GM12878 (cell line): ENCODE data around the gene OR2AP1. TPM values are rescaled to one million over a fixed set of nuclear protein-coding genes. Genes with fewer than 3 reads are reported as not detected.
"Not testable (repeated sequence)": the region's sequence is repeated elsewhere in the genome, so short reads cannot be mapped to it uniquely, and the experiment has no call there.

Source experiments
- ATAC-seq: fragments of 200-7000 bp; cut with Tn5 transposase; 3 replicates; pipeline ENCODE4 v1.9.1; 2020; ENCODE audit warnings: mild to moderate bottlenecking, moderate library complexity
- BruUV-seq: library from RNA; stranded (reverse); fragments of 400-500 nt; replicated peaks from 2 replicates; lab custom pipeline; 2021; lab: Mats Ljungman, UMichigan
- CTCF ChIA-PET: fragments of 300-600 bp; sonication (Branson Sonifier 250); formaldehyde crosslinking; extraction: SDS; loops from one replicate; lab custom pipeline; 2021; ENCODE audit warnings: inconsistent platforms; lab: Yijun Ruan, JAX
- POLR2A ChIA-PET: fragments of 350-600 bp; formaldehyde crosslinking; extraction: SDS; loops from one replicate; lab custom pipeline; 2021; ENCODE audit warnings: inconsistent platforms; lab: Charles Lee
- RAD21 ChIA-PET: fragments of 300-600 bp; sonication (Branson Sonifier 250); formaldehyde crosslinking; loops from one replicate; lab custom pipeline; 2023; ENCODE audit warnings: antibody characterized with exemption; ENCODE audit not compliant: unreplicated experiment; lab: Charles Lee
- SMC1A ChIA-PET: fragments of 300-600 bp; sonication (Branson Sonifier 250); formaldehyde crosslinking; loops from one replicate; lab custom pipeline; 2023; ENCODE audit not compliant: unreplicated experiment, uncharacterized antibody; lab: Charles Lee
- DNase-seq: peaks from one replicate; pipeline ENCODE4 v3.0.0-alpha.2; 2011; ENCODE audit warnings: low read depth, low spot score
- FAIRE-seq: peaks from 3 replicates; lab custom pipeline; 2011; peaks lifted over from hg19 to GRCh38; lab: Jason Lieb, UNC
- H2AFZ ChIP-seq: 2 replicates; pipeline ENCODE4 v1.6.0; 2011; ENCODE audit warnings: low read depth, low read length, control low read depth; ENCODE audit not compliant: control insufficient read depth
- H3K27ac ChIP-seq: 2 replicates; pipeline ENCODE4 v1.5.1; 2011; ENCODE audit warnings: control low read depth; ENCODE audit not compliant: control insufficient read depth, insufficient read depth
- H3K27me3 ChIP-seq, 2 experiments: replicated peaks in 1 of 2; 2 replicates each; pipeline versions ENCODE4 v1.6.0 to v1.6.1; 2011; ENCODE audit warnings: low read length in 1 of 2; ENCODE audit not compliant: control insufficient read depth in 2 of 2, insufficient read depth in 2 of 2
- H3K36me3 ChIP-seq, 2 experiments: 2 replicates each; pipeline ENCODE4 v1.5.1; 2011; ENCODE audit warnings: low read length in 1 of 2; ENCODE audit not compliant: control insufficient read depth in 2 of 2, insufficient read depth in 2 of 2
- H3K4me1 ChIP-seq: 2 replicates; pipeline ENCODE4 v1.6.1; 2011; ENCODE audit warnings: mild to moderate bottlenecking, low read length, moderate library complexity, mixed read lengths; ENCODE audit not compliant: control insufficient read depth, insufficient read depth
- H3K4me2 ChIP-seq: 2 replicates; pipeline ENCODE4 v1.6.0; 2011; ENCODE audit warnings: control low read depth; ENCODE audit not compliant: control insufficient read depth, insufficient read depth
- H3K4me3 ChIP-seq: fragments of 200-600 bp; sonication (generic); 2 replicates; pipeline ENCODE4 v1.5.1; 2016
- H3K79me2 ChIP-seq: 2 replicates; pipeline ENCODE4 v1.6.0; 2011; ENCODE audit warnings: low read length; ENCODE audit not compliant: control insufficient read depth, insufficient read depth
- H3K9ac ChIP-seq: 2 replicates; pipeline ENCODE4 v1.8.0; 2011; ENCODE audit warnings: low read length, control low read depth, mixed read lengths; ENCODE audit not compliant: control insufficient read depth, insufficient read depth
- H3K9me3 ChIP-seq: replicated peaks from 3 replicates; pipeline ENCODE4 v1.5.1; 2011; ENCODE audit warnings: mild to moderate bottlenecking, low read length; ENCODE audit not compliant: control insufficient read depth, insufficient read depth
- H4K20me1 ChIP-seq: 2 replicates; pipeline ENCODE4 v1.6.0; 2011; ENCODE audit not compliant: control insufficient read depth, insufficient read depth
- ASH2L ChIP-seq: fragments of 300-600, 200-600 bp; sonication (generic); IDR thresholded peaks from 2 replicates; pipeline ENCODE4 v1.6.1; 2017; ENCODE audit warnings: low read depth, mild to moderate bottlenecking, borderline replicate concordance
- CEBPZ ChIP-seq: fragments of 150-350 bp; IDR thresholded peaks from 2 replicates; pipeline ENCODE4 v1.6.1; 2016; ENCODE audit warnings: low read depth, low read length
- DPF2 ChIP-seq: fragments of 450-650 bp; IDR thresholded peaks from 2 replicates; pipeline ENCODE4 v1.6.1; 2017; ENCODE audit warnings: mild to moderate bottlenecking
- IKZF1 ChIP-seq: fragments of 450-650 bp; conservative IDR thresholded peaks from 2 replicates; pipeline ENCODE4 v1.6.1; 2017; ENCODE audit warnings: antibody characterized with exemption, mild to moderate bottlenecking
- JUND ChIP-seq: IDR thresholded peaks from 2 replicates; pipeline ENCODE4 v1.6.1; 2012; ENCODE audit warnings: low read depth, mild to moderate bottlenecking, low read length, improper control_type of control experiment, moderate library complexity
- RFX5 ChIP-seq: IDR thresholded peaks from 2 replicates; pipeline ENCODE4 v1.6.1; 2011; ENCODE audit warnings: low read depth, low read length, improper control_type of control experiment
- SIN3A ChIP-seq: IDR thresholded peaks from 2 replicates; pipeline ENCODE4 v1.6.1; 2012; ENCODE audit warnings: low read depth, low read length, improper control_type of control experiment
- SREBF1 ChIP-seq: IDR thresholded peaks from 2 replicates; pipeline ENCODE4 v1.6.1; 2012; ENCODE audit warnings: mild to moderate bottlenecking, low read length
- WGBS: methylation state at CpG from one replicate; pipeline ENCODE4 v1.1.6; 2016; ENCODE audit warnings: low lambda C conversion rate; ENCODE audit not compliant: insufficient replicate concordance, insufficient coverage; ENCODE audit errors: missing lambda C conversion rate; 5-methylcytosine and 5-hydroxymethylcytosine counted together
- in situ Hi-C: fragments of 300-500 bp; cut with MboI; formaldehyde crosslinking; loops from 9 replicates; pipeline ENCODE4 v1.14.3; 2018; ENCODE audit warnings: mixed read lengths
- intact Hi-C: fragments of 100-400 bp; cut with micrococcal nuclease; formaldehyde crosslinking; loops from one replicate; pipeline ENCODE4 v1.14.2; 2022; ENCODE audit not compliant: unreplicated experiment
- polyA plus RNA-seq, 11 experiments: library from polyadenylated mRNA; depleted of rRNA in 4 of 11; unstranded in 6 of 11; stranded (reverse) in 5 of 11; fragments of >200 nt; fragmentation: Nextera tagmentation in 4 of 11; fragmentation: Illumina TruSeq in 1 of 11; extraction: Ambion mirVana in 4 of 11; extraction: Trizol in 1 of 11; gene quantifications; 1 replicate in 1 of 11; 2 replicates in 10 of 11; pipeline versions ENCODE4 v1.2.1 to v1.2.3, GENCODE V29; 2011 to 2016; ENCODE audit warnings: inconsistent platforms in 2 of 11, missing spikeins in 2 of 11, low read depth in 1 of 11
- total RNA-seq, 4 experiments: library from RNA; depleted of rRNA in 3 of 4; stranded (reverse); fragments of >200 nt in 3 of 4; fragmentation: Illumina TruSeq in 1 of 4; extraction: Trizol in 1 of 4; gene quantifications; 2 replicates each; pipeline versions ENCODE4 v1.2.1 to v1.2.3, GENCODE V29; 2013 to 2021

OR2AP1 gene
- total and polyA plus RNA-seq, 10 of the 15 experiments (the other 5 are each of a cell fraction or from before 2014, with no cell fraction given) = not detected

GRCh38 chr12:55570060-55570459, 2.2 kb upstream of the OR2AP1 start:
- DNase-seq, RAD21 ChIA-PET, SMC1A ChIA-PET, H3K79me2 ChIP-seq, CTCF ChIA-PET, FAIRE-seq, ATAC-seq, H3K9me3 ChIP-seq, H4K20me1 ChIP-seq, H3K27me3 ChIP-seq, H3K4me2 ChIP-seq, H3K9ac ChIP-seq, H3K36me3 ChIP-seq, BruUV-seq, in situ Hi-C loops, H3K27ac ChIP-seq, H3K4me1 ChIP-seq, H3K4me3 ChIP-seq, POLR2A ChIA-PET, intact Hi-C loops, H2AFZ ChIP-seq: not testable (repeated sequence)

GRCh38 chr12:55570689-55571088, 1.6 kb upstream of the OR2AP1 start:
- BruUV-seq, H3K36me3 ChIP-seq, H3K9me3 ChIP-seq, H4K20me1 ChIP-seq, H3K4me3 ChIP-seq, ATAC-seq, H3K79me2 ChIP-seq, intact Hi-C loops, SMC1A ChIA-PET, H3K9ac ChIP-seq, H3K27me3 ChIP-seq, in situ Hi-C loops, H3K27ac ChIP-seq, H3K4me2 ChIP-seq, H3K4me1 ChIP-seq, RAD21 ChIA-PET, CTCF ChIA-PET, DNase-seq, FAIRE-seq, POLR2A ChIA-PET, H2AFZ ChIP-seq: not testable (repeated sequence)
- WGBS = 38% methylated on average over 1 of the region's 1 CpG

GRCh38 chr12:55582066-55582465, 9.8 kb downstream of the OR2AP1 start:
- RAD21 ChIA-PET = no interaction called here
- TF ChIP-seq SIN3A = no peak
- TF ChIP-seq ASH2L = no peak
- no peak for TF ChIP-seq DPF2
- no peak for TF ChIP-seq IKZF1
- TF ChIP-seq SREBF1 = no peak
- no peak for TF ChIP-seq JUND
- TF ChIP-seq RFX5 = no peak
- no peak for TF ChIP-seq CEBPZ
- Histone ChIP-seq H3K36me3 (no peaks in the 10 kb centered on the region), H3K27me3 (no peaks in the 10 kb centered on the region), H4K20me1 (no peaks in the 10 kb centered on the region), H3K27ac (no peak overlapping the region), H3K4me1 (no peaks in the 10 kb centered on the region), H3K9me3 (no peaks in the 10 kb centered on the region), H2AFZ (no peak overlapping the region), H3K4me3 (no peak overlapping the region), H3K9ac (no peak overlapping the region), H3K4me2 (no peak overlapping the region), H3K79me2 (no peaks in the 10 kb centered on the region)
- in situ Hi-C loops (no loop called here), intact Hi-C loops (no loop called here)
- SMC1A ChIA-PET = no interaction called here
- BruUV-seq = no TSS peak
- 48% methylated on average over 2 of the region's 2 CpGs for WGBS
- POLR2A ChIA-PET = no interaction called here
- no peak for DNase-seq
- no peak for ATAC-seq
- CTCF ChIA-PET = no interaction called here
- FAIRE-seq = no peak
